Parathyroid adenoma (tissue), 2 donors: ENCODE measurements around the gene EDEM2.

Experiments
- H2AFZ ChIP-seq: fragments of 300-600 bp; sonication (generic); one replicate; pipeline ENCODE4 v1.7.0; 2017; ENCODE audit warnings: antibody characterized with exemption, mild to moderate bottlenecking
- H3K27ac ChIP-seq: fragments of 300-600 bp; sonication (generic); one replicate; pipeline ENCODE4 v1.7.0; 2017
- H3K27me3 ChIP-seq: fragments of 300-600 bp; sonication (generic); one replicate; pipeline ENCODE4 v1.7.0; 2017; ENCODE audit warnings: low read length; ENCODE audit not compliant: control insufficient read depth, insufficient read depth
- H3K36me3 ChIP-seq: fragments of 300-600 bp; sonication (generic); one replicate; pipeline ENCODE4 v1.7.0; 2017; ENCODE audit warnings: low read length; ENCODE audit not compliant: control insufficient read depth, insufficient read depth
- H3K4me1 ChIP-seq: fragments of 300-600 bp; sonication (generic); one replicate; pipeline ENCODE4 v1.7.0; 2017; ENCODE audit warnings: control low read depth
- H3K4me2 ChIP-seq: fragments of 300-600 bp; sonication (generic); one replicate; pipeline ENCODE4 v1.7.0; 2017; ENCODE audit warnings: low read length
- H3K4me3 ChIP-seq: fragments of 300-600 bp; sonication (generic); one replicate; pipeline ENCODE4 v1.7.0; 2017; ENCODE audit warnings: low read depth, low read length
- H3K79me2 ChIP-seq: fragments of 300-600 bp; sonication (generic); one replicate; pipeline ENCODE4 v1.7.0; 2017; ENCODE audit warnings: control low read depth
- H3K9ac ChIP-seq: fragments of 300-600 bp; sonication (generic); one replicate; pipeline ENCODE4 v1.7.0; 2017; ENCODE audit warnings: mild to moderate bottlenecking
- H3K9me3 ChIP-seq: fragments of 300-600 bp; sonication (generic); one replicate; pipeline ENCODE4 v1.7.0; 2017; ENCODE audit warnings: low read length; ENCODE audit not compliant: control insufficient read depth
- TF ChIP-seq, protein P1 (sequence below): fragments of 300-600 bp; sonication (generic); IDR thresholded peaks from one replicate; pipeline ENCODE4 v1.7.0; 2017; ENCODE audit warnings: antibody characterized with exemption, mild to moderate bottlenecking
- donor health status: primary hyperparathyroidism.

Gene EDEM2

DNA sequence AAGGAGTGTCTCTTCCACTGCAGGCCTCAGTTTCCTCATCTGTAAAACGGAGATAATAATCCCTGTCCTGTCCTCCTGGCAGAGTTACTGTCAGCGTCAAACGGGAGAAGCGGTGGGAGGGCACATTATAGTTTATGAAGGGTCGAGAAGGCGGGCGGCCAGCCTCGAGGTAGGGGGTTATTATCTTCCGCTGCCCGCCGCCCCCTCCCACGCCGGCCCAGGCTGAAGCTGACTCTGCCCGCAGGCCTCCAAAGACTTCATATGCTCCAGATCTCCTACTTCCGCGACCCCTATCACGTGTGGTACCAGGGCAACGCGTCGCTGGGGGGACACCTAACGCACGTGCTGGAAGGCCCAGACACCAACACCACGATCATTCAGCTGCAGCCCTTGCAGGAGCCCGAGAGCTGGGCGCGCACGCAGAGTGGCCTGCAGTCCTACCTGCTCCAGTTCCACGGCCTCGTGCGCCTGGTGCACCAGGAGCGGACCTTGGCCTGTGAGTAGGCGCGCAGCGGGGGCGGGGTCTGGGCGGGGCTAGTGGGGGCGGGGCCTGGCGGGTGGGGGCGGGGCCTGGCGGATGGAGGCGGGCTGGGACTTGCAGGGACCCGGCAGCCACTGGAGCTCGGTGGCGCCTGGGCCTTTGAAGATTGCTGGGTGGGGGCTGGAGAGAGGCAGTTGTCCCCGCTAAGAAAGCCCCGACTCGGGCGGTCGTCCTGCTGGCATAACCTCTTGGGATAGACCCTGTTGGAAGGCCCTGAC, 27.5 kb upstream of the EDEM2 start:
- no peak overlapping the region for H3K4me3 ChIP-seq
- TF ChIP-seq, protein P1, sequence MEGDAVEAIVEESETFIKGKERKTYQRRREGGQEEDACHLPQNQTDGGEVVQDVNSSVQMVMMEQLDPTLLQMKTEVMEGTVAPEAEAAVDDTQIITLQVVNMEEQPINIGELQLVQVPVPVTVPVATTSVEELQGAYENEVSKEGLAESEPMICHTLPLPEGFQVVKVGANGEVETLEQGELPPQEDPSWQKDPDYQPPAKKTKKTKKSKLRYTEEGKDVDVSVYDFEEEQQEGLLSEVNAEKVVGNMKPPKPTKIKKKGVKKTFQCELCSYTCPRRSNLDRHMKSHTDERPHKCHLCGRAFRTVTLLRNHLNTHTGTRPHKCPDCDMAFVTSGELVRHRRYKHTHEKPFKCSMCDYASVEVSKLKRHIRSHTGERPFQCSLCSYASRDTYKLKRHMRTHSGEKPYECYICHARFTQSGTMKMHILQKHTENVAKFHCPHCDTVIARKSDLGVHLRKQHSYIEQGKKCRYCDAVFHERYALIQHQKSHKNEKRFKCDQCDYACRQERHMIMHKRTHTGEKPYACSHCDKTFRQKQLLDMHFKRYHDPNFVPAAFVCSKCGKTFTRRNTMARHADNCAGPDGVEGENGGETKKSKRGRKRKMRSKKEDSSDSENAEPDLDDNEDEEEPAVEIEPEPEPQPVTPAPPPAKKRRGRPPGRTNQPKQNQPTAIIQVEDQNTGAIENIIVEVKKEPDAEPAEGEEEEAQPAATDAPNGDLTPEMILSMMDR = no peak

DNA sequence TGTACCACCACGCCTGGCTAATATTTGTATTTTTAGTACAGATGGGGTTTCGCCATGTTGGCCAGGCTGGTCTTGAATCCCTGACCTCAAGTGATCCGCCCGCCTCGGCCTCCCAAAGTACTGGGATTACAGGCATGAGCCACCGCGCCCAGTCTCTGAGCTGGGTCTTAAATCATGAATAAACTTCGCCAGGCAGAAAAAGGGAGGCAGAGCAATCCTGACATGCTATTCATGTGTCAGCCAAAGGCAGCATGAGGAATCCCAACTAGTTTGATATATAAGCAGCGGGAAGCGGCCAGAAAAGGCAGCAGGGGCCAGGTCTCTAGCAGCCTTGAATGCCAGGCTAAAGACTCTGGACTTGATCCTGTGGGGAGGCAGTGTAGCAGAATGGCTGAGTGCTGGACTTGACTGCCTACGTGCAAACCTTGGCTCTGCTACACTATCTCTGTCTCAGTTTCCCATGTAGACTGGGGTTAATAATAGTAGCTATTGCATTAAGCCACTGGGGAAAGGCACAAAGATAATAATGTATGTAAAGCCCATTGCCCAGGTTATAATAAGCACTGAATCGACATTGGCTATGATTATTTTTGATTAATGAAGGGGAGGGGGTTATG, 26.5 kb upstream of the EDEM2 start:
- Histone ChIP-seq H2AFZ (no peak overlapping the region), H3K79me2 (no peaks in the 10 kb centered on the region), H3K4me1 (no peaks in the 10 kb centered on the region), H3K27me3 (no peaks in the 10 kb centered on the region), H3K4me2 (no peak overlapping the region), H3K4me3 (no peak overlapping the region), H3K9ac (no peak overlapping the region), H3K27ac (no peak overlapping the region), H3K9me3 (no peaks in the 10 kb centered on the region), H3K36me3 (no peaks in the 10 kb centered on the region)
- TF ChIP-seq, protein P1 = no peak

More for the DNA sequence above, 27.5 kb upstream of the EDEM2 start:
- no peaks in the 10 kb centered on the region for H3K27me3 ChIP-seq
- H3K4me1 ChIP-seq = no peaks in the 10 kb centered on the region
- no peaks in the 10 kb centered on the region for H3K9me3 ChIP-seq
- H2AFZ ChIP-seq = no peak overlapping the region
- no peak overlapping the region for H3K4me2 ChIP-seq
- no peak overlapping the region for H3K9ac ChIP-seq
- H3K27ac ChIP-seq = no peak overlapping the region
- H3K79me2 ChIP-seq = no peaks in the 10 kb centered on the region
- H3K36me3 ChIP-seq = no peaks in the 10 kb centered on the region

DNA sequence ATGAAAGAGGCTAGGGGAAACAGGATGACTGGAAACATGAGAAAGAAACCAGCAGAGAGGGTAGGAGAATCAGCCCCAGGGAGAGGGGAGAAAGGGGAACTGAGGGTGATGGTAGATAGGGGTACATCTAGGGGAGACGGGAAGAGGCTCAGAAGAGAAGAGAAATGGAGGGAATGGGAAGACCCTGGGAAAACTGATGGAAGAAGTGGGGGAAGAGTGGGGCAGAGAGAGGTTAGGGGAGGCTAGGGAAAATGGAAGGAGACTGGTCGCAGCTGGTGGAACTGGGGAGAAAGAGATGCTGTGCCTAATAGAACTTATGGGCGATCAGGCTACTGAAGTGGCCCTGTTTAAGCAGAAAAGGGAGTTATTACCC, 25.3 kb upstream of the EDEM2 start:
- H3K36me3 ChIP-seq = no peaks in the 10 kb centered on the region
- H3K27me3 ChIP-seq = no peaks in the 10 kb centered on the region
- no peak overlapping the region for H3K27ac ChIP-seq
- no peaks in the 10 kb centered on the region for H3K4me1 ChIP-seq
- H3K79me2 ChIP-seq = no peaks in the 10 kb centered on the region
- TF ChIP-seq, protein P1 = no peak
- H3K9me3 ChIP-seq = no peaks in the 10 kb centered on the region
- peak overlapping the region; percentile 43 for H3K4me3 ChIP-seq
- no peak overlapping the region for H3K9ac ChIP-seq
- peak overlapping the region; percentile 71 for H3K4me2 ChIP-seq
- peak overlapping the region; percentile 59 for H2AFZ ChIP-seq

DNA sequence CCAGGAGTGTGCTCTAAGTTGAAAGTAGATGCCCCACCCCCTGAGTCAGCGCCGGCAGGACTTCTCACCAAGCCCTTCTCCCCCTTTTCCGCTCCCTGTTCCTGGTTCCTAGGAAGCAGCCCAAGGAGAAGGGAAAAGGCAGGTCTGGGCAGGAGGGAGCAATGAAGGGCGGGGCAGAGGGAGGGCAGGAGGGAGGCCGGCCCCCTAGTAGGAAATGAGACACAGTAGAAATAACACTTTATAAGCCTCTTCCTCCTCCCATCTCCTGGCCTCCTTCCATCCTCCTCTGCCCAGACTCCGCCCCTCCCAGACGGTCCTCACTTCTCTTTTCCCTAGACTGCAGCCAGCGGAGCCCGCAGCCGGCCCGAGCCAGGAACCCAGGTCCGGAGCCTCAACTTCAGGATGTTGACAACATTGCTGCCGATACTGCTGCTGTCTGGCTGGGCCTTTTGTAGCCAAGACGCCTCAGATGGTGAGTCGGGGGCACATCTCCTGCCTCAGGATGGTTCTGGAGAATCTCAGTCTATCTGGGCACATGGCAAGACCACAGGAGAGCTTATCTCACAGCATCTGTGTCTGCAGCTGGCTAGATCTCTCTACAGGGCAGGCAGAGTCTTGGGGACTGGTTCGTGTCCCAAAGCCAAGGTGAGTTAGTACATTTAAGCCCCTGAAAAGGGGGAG, 24.8 kb upstream of the EDEM2 start, which contains the start of gene PROCR:
Gene PROCR (plus strand): TSS at position 320 of the 681 bp plus-strand sequence. CDS start 83 bp downstream, at position 403.
- TF ChIP-seq, protein P1 = no peak
- no peaks in the 10 kb centered on the region for H3K4me1 ChIP-seq
- no peaks in the 10 kb centered on the region for H3K36me3 ChIP-seq
- no peak within 1 kb of the TSS for H3K9ac ChIP-seq
- no peaks in the 10 kb centered on the region for H3K27me3 ChIP-seq
- peak within 1 kb of the TSS; percentile 59 for H2AFZ ChIP-seq
- H3K79me2 ChIP-seq = no peaks in the 10 kb centered on the region
- H3K9me3 ChIP-seq = no peaks in the 10 kb centered on the region
- H3K27ac ChIP-seq = no peak within 1 kb of the TSS
- peak within 1 kb of the TSS; percentile 43 for H3K4me3 ChIP-seq
- peak within 1 kb of the TSS; percentile 71 for H3K4me2 ChIP-seq
